HepG2 (cell line): ENCODE results near the gene TMEM63B. TPM values are rescaled to one million over a fixed set of nuclear protein-coding genes. Genes with fewer than 3 reads are reported as not detected.
"Not testable (repeated sequence)": the region's sequence is repeated elsewhere in the genome, so short reads cannot be mapped to it uniquely, and the experiment has no call there.

Experiments used
- ATAC-seq: fragments of 200-7000 bp; cut with Tn5 transposase; 3 replicates; pipeline ENCODE4 v1.9.1; 2020; ENCODE audit warnings: mild to moderate bottlenecking, moderate library complexity
- BruUV-seq: library from RNA; stranded (reverse); fragments of 400-500 nt; replicated peaks from 2 replicates; lab custom pipeline; 2021; lab: Mats Ljungman, UMichigan
- CTCF ChIA-PET: fragments of 300-600 bp; formaldehyde crosslinking; extraction: SDS; loops from one replicate; lab custom pipeline; 2021; ENCODE audit warnings: low total read pairs, inconsistent platforms, low intra/inter-chr PET ratio; lab: Yijun Ruan, JAX
- POLR2A ChIA-PET: fragments of 350-600 bp; sonication (Branson Sonifier 250); formaldehyde crosslinking; loops from one replicate; lab custom pipeline; 2020; ENCODE audit warnings: antibody characterized with exemption, inconsistent platforms; lab: Yijun Ruan, JAX
- DNase-seq: peaks from one replicate; pipeline ENCODE4 v3.0.0-alpha.2; 2015; ENCODE audit warnings: low spot score
- FAIRE-seq: peaks from 3 replicates; lab custom pipeline; 2011; peaks lifted over from hg19 to GRCh38; lab: Jason Lieb, UNC
- H2AFZ ChIP-seq: one replicate; pipeline ENCODE4 v1.6.1; 2011; ENCODE audit warnings: low read length, inconsistent platforms
- H3K27ac ChIP-seq: fragments of 300-600 bp; 3 replicates; pipeline ENCODE4 v1.8.0; 2011; ENCODE audit warnings: mixed run types, mild to moderate bottlenecking, mixed read lengths, low read length, inconsistent platforms; ENCODE audit not compliant: insufficient read depth; ENCODE audit errors: extremely low read length
- H3K27me3 ChIP-seq, 2 experiments: fragments of 200-600 bp in 1 of 2; 2 replicates in 1 of 2; 3 replicates in 1 of 2; pipeline versions ENCODE4 v1.6.0 to v1.8.0; 2011; ENCODE audit warnings: low read length in 2 of 2, mild to moderate bottlenecking in 2 of 2, moderate library complexity in 2 of 2, inconsistent platforms in 1 of 2; ENCODE audit not compliant: insufficient read depth in 2 of 2, control insufficient read depth in 1 of 2
- H3K36me3 ChIP-seq, 2 experiments: fragments of 200-600 bp in 1 of 2; replicated peaks in 1 of 2; 2 replicates in 1 of 2; 3 replicates in 1 of 2; pipeline versions ENCODE4 v1.5.1 to v1.8.0; 2011; ENCODE audit warnings: low read length in 2 of 2, inconsistent platforms in 1 of 2; ENCODE audit not compliant: insufficient read depth in 2 of 2, control insufficient read depth in 1 of 2
- H3K4me1 ChIP-seq: 2 replicates; pipeline ENCODE4 v1.5.1; 2012; ENCODE audit warnings: low read length, inconsistent platforms; ENCODE audit not compliant: insufficient read depth
- H3K4me2 ChIP-seq: 2 replicates; pipeline ENCODE4 v1.6.0; 2011; ENCODE audit warnings: low read depth, low read length, inconsistent platforms
- H3K4me3 ChIP-seq, 3 experiments: fragments of 200-600 bp in 1 of 3; sonication (generic), shearing (Covaris generic) in 1 of 3; replicated peaks in 1 of 3; 2 replicates each; pipeline ENCODE4 v1.5.1; 2011 to 2016; ENCODE audit warnings: low read length in 3 of 3, inconsistent platforms in 2 of 3, low read depth in 2 of 3, mild to moderate bottlenecking in 2 of 3, control low read depth in 1 of 3, mixed read lengths in 1 of 3; ENCODE audit not compliant: insufficient read depth in 1 of 3
- H3K79me2 ChIP-seq: one replicate; pipeline ENCODE4 v1.6.1; 2011; ENCODE audit warnings: low read length, inconsistent platforms; ENCODE audit not compliant: insufficient read depth
- H3K9ac ChIP-seq: 2 replicates; pipeline ENCODE4 v1.6.0; 2011; ENCODE audit warnings: mild to moderate bottlenecking, low read depth, low read length, inconsistent platforms; ENCODE audit not compliant: insufficient read depth
- H3K9me3 ChIP-seq: 2 replicates; pipeline ENCODE4 v1.5.1; 2012; ENCODE audit warnings: mild to moderate bottlenecking, low read length
- H4K20me1 ChIP-seq: 2 replicates; pipeline ENCODE4 v1.6.0; 2011; ENCODE audit warnings: inconsistent platforms, mild to moderate bottlenecking, low read length, moderate library complexity; ENCODE audit not compliant: insufficient read depth
- ETS1 ChIP-seq: sonication (generic); formaldehyde crosslinking; IDR thresholded peaks from 2 replicates; pipeline ENCODE4 v1.4.0; 2020; ENCODE audit warnings: missing genetic modification reagents
- SRF ChIP-seq: IDR thresholded peaks from 2 replicates; pipeline ENCODE4 v1.6.1; 2011; ENCODE audit warnings: mild to moderate bottlenecking, low read depth, low read length, moderate library complexity
- ZBTB10 ChIP-seq: sonication (generic); formaldehyde crosslinking; IDR thresholded peaks from 2 replicates; pipeline ENCODE4 v1.4.0; 2020; ENCODE audit warnings: missing genetic modification reagents, borderline replicate concordance
- ZFX ChIP-seq: sonication (generic); formaldehyde crosslinking; IDR thresholded peaks from 2 replicates; pipeline ENCODE4 v1.4.0; 2020; ENCODE audit warnings: mild to moderate bottlenecking, low read depth, missing genetic modification reagents, moderate library complexity
- ZNF607 ChIP-seq: sonication (generic); formaldehyde crosslinking; IDR thresholded peaks from 2 replicates; pipeline ENCODE4 v1.5.1; 2020; ENCODE audit warnings: missing genetic modification reagents, mild to moderate bottlenecking, borderline replicate concordance
- ZNF737 ChIP-seq: sonication (generic); formaldehyde crosslinking; IDR thresholded peaks from 2 replicates; pipeline ENCODE4 v1.5.0; 2020; ENCODE audit warnings: missing genetic modification reagents, mild to moderate bottlenecking, borderline replicate concordance
- WGBS: methylation state at CpG from one replicate; pipeline ENCODE4 v1.1.6; 2017; ENCODE audit warnings: low lambda C conversion rate; 5-methylcytosine and 5-hydroxymethylcytosine counted together
- in situ Hi-C: cut with HindIII; loops from 2 replicates; pipeline ENCODE4 v1.10.0; 2017; ENCODE audit warnings: low pct_unique_long_range_greater_than_20kb; ENCODE audit not compliant: extremely low pct_ligation_motif_present
- intact Hi-C: fragments of 100-400 bp; cut with micrococcal nuclease; formaldehyde crosslinking; loops from one replicate; pipeline ENCODE4 v1.10.0; 2022; ENCODE audit not compliant: unreplicated experiment
- polyA plus RNA-seq, 8 experiments: library from polyadenylated mRNA; depleted of rRNA in 3 of 8; stranded (reverse) in 7 of 8; unstranded in 1 of 8; fragments of >200 nt; fragmentation: Illumina TruSeq in 4 of 8; extraction: Trizol in 4 of 8; gene quantifications; 2 replicates each; pipeline versions ENCODE4 v1.2.1 to v1.2.3, GENCODE V29; 2011 to 2016; ENCODE audit warnings: low read depth in 4 of 8, missing spikeins in 1 of 8, mixed read lengths in 1 of 8; ENCODE audit not compliant: insufficient read depth in 1 of 8
- total RNA-seq, 5 experiments: library from RNA; depleted of rRNA; stranded (reverse); fragments of >200 nt; fragmentation: Illumina TruSeq; extraction: Trizol; gene quantifications; 2 replicates each; pipeline ENCODE4 v1.2.3, GENCODE V29; 2016; ENCODE audit warnings: low read depth in 1 of 5
- TF ChIP-seq, protein P1 (sequence below), 2 experiments: sonication (generic) in 1 of 2; formaldehyde crosslinking in 1 of 2; IDR thresholded peaks; 2 replicates each; pipeline versions ENCODE4 v1.4.0 to v1.6.1; 2016 to 2020; ENCODE audit warnings: borderline replicate concordance in 1 of 2, low read depth in 1 of 2, mild to moderate bottlenecking in 1 of 2, missing genetic modification reagents in 1 of 2

TMEM63B gene
- total and polyA plus RNA-seq, 2 of the 13 experiments (the other 11 are each of a cell fraction or from before 2014, with no cell fraction given) = 27.4 to 75.8 TPM

DNA sequence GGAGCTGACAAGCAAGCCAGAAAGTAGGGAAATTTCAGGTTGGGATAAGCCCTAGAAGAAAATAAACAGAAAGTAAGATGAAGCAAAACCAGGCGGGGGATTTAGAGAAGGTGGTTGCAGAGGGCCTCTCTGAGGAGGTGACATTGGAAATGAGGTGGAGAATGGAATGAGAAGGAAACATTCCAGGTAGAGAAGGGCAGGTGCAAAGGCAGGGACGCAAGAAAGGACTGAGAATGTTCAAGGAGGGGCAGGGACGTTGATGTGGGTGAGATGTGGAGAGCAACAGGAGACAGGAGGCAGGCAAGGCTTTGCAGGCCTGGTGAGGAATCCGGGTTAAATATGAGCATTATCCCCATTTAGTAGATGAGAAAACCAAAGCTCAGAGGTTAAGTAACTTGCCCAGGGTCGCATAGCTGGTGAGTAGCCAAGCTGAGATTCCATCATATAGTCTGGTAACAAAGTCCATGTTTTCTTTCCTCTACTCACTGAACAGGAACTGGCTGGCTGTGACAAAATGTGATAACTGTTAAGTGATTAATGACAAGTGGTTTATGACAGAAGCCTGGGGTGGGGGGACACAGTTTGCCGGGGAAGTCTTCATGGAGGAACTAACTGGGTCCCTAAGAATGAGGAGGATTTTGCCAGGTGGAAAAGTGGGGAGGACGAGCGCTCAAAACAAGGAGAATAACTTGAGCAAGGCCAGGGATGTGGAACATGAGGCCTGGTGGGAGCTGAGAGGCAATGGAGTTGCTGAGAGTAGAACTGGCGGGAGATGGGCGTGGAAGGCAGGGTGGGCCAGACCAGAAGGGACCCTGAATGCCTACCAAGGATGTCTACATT lies 32.7 kb upstream of the TMEM63B start (continued):
- TF ChIP-seq, protein P1, sequence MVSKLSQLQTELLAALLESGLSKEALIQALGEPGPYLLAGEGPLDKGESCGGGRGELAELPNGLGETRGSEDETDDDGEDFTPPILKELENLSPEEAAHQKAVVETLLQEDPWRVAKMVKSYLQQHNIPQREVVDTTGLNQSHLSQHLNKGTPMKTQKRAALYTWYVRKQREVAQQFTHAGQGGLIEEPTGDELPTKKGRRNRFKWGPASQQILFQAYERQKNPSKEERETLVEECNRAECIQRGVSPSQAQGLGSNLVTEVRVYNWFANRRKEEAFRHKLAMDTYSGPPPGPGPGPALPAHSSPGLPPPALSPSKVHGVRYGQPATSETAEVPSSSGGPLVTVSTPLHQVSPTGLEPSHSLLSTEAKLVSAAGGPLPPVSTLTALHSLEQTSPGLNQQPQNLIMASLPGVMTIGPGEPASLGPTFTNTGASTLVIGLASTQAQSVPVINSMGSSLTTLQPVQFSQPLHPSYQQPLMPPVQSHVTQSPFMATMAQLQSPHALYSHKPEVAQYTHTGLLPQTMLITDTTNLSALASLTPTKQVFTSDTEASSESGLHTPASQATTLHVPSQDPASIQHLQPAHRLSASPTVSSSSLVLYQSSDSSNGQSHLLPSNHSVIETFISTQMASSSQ (IDR thresholded peaks at IDR 0.05; ENCODE audit: low read depth) = no peak
- TF ChIP-seq, protein P1 (CRISPR knock-in tag; IDR thresholded peaks at IDR 0.05; ENCODE audit: borderline replicate concordance) = peak; percentile 38; the same call in 1 of the 2 replicates
- 0 out of 2 replicates have a peak, but pooled peaks have one; percentile 35 for TF ChIP-seq SRF

DNA sequence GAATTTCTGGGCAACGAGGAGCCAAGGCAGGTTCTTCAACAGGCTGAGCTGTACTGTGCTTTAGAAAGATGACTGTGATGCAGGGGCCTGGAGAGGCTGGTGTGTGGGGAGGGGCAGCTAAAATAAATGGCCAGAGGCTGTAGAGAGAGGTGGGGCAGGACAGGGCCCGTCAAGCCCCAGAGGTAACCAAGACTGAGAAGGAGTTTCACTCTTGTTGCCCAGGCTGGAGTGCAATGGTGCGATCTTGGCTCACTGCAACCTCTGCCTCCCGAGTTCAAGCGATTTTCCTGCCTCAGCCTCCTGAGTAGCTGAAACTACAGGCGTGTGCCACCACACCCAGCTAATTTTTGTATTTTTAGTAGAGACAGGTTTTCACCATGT lies 32.1 kb upstream of the TMEM63B start:
- DNase-seq, H2AFZ ChIP-seq, BruUV-seq, in situ Hi-C loops, H3K9me3 ChIP-seq, H3K36me3 ChIP-seq, H3K27me3 ChIP-seq, FAIRE-seq, H3K79me2 ChIP-seq, H4K20me1 ChIP-seq: not testable (repeated sequence)
- H3K4me1 ChIP-seq = peaks cover 98% of the 10 kb centered on the region
- 57% methylated on average over 6 of the region's 6 CpGs for WGBS
- POLR2A ChIA-PET = interaction anchor here (0.9 to 4.1 kb wide), 12 partner anchors 16 to 321 kb away, joined by 3 to 20 read pairs (median 4); partner anchors contain the start of gene HSP90AB1
- intact Hi-C loops = loop anchor here (5.0 to 10.0 kb wide), 3 partner anchors 37 to 240 kb away; no protein-coding TSS in a partner anchor
- ATAC-seq = peak; percentile 1; the same call in 2 of the 3 replicates
- H3K4me3 ChIP-seq = peak overlapping the region in 1 of 3 experiments; percentile 32; a peak in 2 of 6 replicates
- peak overlapping the region; percentile 66 for H3K4me2 ChIP-seq
- peak overlapping the region; percentile 71 for H3K27ac ChIP-seq
- H3K9ac ChIP-seq = peak overlapping the region; percentile 40
- CTCF ChIA-PET = interaction anchor here (3.2 kb wide), 1 partner anchor 141 kb away, joined by 36 read pairs; no protein-coding TSS in a partner anchor
- TF ChIP-seq ZNF607 (CRISPR knock-in tag) (0 out of 2 replicates have a peak, but pooled peaks have one; percentile 0), ZFX (CRISPR knock-in tag) (0 out of 2 replicates have a peak, but pooled peaks have one; percentile 3), ZBTB10 (CRISPR knock-in tag) (0 out of 2 replicates have a peak, but pooled peaks have one; percentile 30), ZNF737 (CRISPR knock-in tag) (0 out of 2 replicates have a peak, but pooled peaks have one; percentile 22), ETS1 (CRISPR knock-in tag) (0 out of 2 replicates have a peak, but pooled peaks have one; percentile 54)
